Measurements from ENCODE around the gene COL6A2. TPM values are rescaled to one million over a fixed set of nuclear protein-coding genes. Genes with fewer than 3 reads are reported as not detected.
"Not testable (repeated sequence)": the region's sequence is repeated elsewhere in the genome, so short reads cannot be mapped to it uniquely, and the experiment has no call there.

COL6A2 gene
- total RNA-seq, 1 donor from 2014 or later: 34.9 TPM

GRCh38 chr21:46077674-46078101 is 20.2 kb upstream of the COL6A2 start:
- no peak for ATAC-seq
- peak; percentile 42 for DNase-seq (ENCODE audit: low spot score)

GRCh38 chr21:46078322-46078977 is 19.5 kb upstream of the COL6A2 start:
- DNase-seq (ENCODE audit: low spot score) (peak; percentile 28), ATAC-seq (no peak)

- DNase-seq (ENCODE audit: low spot score) (peak; percentile 38), ATAC-seq (no peak)
Observed at GRCh38 chr21:46078978-46079351, 18.9 kb upstream of the COL6A2 start.

GRCh38 chr21:46079352-46080170 is 18.4 kb upstream of the COL6A2 start:
- ATAC-seq (no peak), DNase-seq (ENCODE audit: low spot score) (peak; percentile 42)

GRCh38 chr21:46080171-46081021 is 17.5 kb upstream of the COL6A2 start:
- DNase-seq (ENCODE audit: low spot score) (peak; percentile 48), ATAC-seq (peak; percentile 31)

- peak; percentile 33 for DNase-seq (ENCODE audit: low spot score)
- no peak for ATAC-seq
Observed at GRCh38 chr21:46081022-46081861, 16.7 kb upstream of the COL6A2 start.

- DNase-seq (ENCODE audit: low spot score) (peak; percentile 41), ATAC-seq (no peak)
Observed at GRCh38 chr21:46081862-46082712, 15.8 kb upstream of the COL6A2 start.

- DNase-seq (ENCODE audit: low spot score) (peak; percentile 38), ATAC-seq (no peak)
Observed at GRCh38 chr21:46082713-46082962, 15.3 kb upstream of the COL6A2 start.

GRCh38 chr21:46082963-46083790 is 14.7 kb upstream of the COL6A2 start:
- no peak for ATAC-seq
- peak; percentile 39 for DNase-seq (ENCODE audit: low spot score)

GRCh38 chr21:46083791-46084561 is 13.9 kb upstream of the COL6A2 start:
- ATAC-seq (no peak), DNase-seq (ENCODE audit: low spot score) (peak; percentile 41)

GRCh38 chr21:46084709-46085108 is 13.2 kb upstream of the COL6A2 start:
- peak; percentile 13 for ATAC-seq
- peak; percentile 42 for DNase-seq (ENCODE audit: low spot score)

GRCh38 chr21:46085259-46085658 is 12.7 kb upstream of the COL6A2 start:
- ATAC-seq; DNase-seq (ENCODE audit: low spot score): not testable (repeated sequence)

- ATAC-seq: no peak
Observed at GRCh38 chr21:46087641-46088040, 10.3 kb upstream of the COL6A2 start.

GRCh38 chr21:46088189-46088588 is 9.7 kb upstream of the COL6A2 start:
- DNase-seq (ENCODE audit: low spot score) (no peak), ATAC-seq (no peak)

More at GRCh38 chr21:46087641-46088040, 10.3 kb upstream of the COL6A2 start:
- no peak for DNase-seq (ENCODE audit: low spot score)

- DNase-seq (ENCODE audit: low spot score) (peak; percentile 15), ATAC-seq (no peak)
Observed at GRCh38 chr21:46089285-46089684, 8.6 kb upstream of the COL6A2 start.

- ATAC-seq: no peak
- DNase-seq (ENCODE audit: low spot score): peak; percentile 34
Observed at GRCh38 chr21:46091118-46091517, 6.8 kb upstream of the COL6A2 start.

GRCh38 chr21:46091631-46092025 is 6.3 kb upstream of the COL6A2 start:
- ATAC-seq (no peak), DNase-seq (ENCODE audit: low spot score) (peak; percentile 24)
